GM23338 (cell line): ENCODE measurements around the gene LYST.

Experiments
- CREB1 ChIP-seq: fragments of 250-450 bp; sonication (Bioruptor Pico); IDR thresholded peaks from 2 replicates; pipeline ENCODE4 v1.5.0; 2020; ENCODE audit warnings: low read depth, mild to moderate bottlenecking, moderate library complexity
- EZH2 ChIP-seq: fragments of 200-600 bp; sonication (generic); IDR thresholded peaks from one replicate; pipeline ENCODE4 v1.8.0; 2017; ENCODE audit warnings: antibody characterized with exemption, mild to moderate bottlenecking, low read depth; ENCODE audit not compliant: unreplicated experiment
- JUNB ChIP-seq: IDR thresholded peaks from one replicate; pipeline ENCODE4 v1.6.1; 2016; ENCODE audit warnings: antibody characterized with exemption; ENCODE audit not compliant: unreplicated experiment
- POLR2AphosphoS5 ChIP-seq: IDR thresholded peaks from 2 replicates; pipeline ENCODE4 v1.6.1; 2016; ENCODE audit warnings: antibody characterized with exemption, low read depth
- TF ChIP-seq, protein P1 (sequence below), 2 experiments: fragments of 200-600 bp in 1 of 2; sonication (generic) in 1 of 2; conservative IDR thresholded peaks; 2 replicates each; pipeline versions ENCODE4 v1.5.1 to v1.6.1; 2016 to 2017; ENCODE audit warnings: antibody characterized with exemption in 2 of 2, low read depth in 2 of 2, mild to moderate bottlenecking in 2 of 2, moderate library complexity in 1 of 2
- TF ChIP-seq, protein P2 (sequence below): IDR thresholded peaks from one replicate; pipeline ENCODE4 v1.6.1; 2018; ENCODE audit warnings: antibody characterized with exemption; ENCODE audit not compliant: unreplicated experiment
- TF ChIP-seq, protein P3 (sequence below): IDR thresholded peaks from 2 replicates; pipeline ENCODE4 v1.6.1; 2016; ENCODE audit warnings: antibody characterized with exemption

DNA sequence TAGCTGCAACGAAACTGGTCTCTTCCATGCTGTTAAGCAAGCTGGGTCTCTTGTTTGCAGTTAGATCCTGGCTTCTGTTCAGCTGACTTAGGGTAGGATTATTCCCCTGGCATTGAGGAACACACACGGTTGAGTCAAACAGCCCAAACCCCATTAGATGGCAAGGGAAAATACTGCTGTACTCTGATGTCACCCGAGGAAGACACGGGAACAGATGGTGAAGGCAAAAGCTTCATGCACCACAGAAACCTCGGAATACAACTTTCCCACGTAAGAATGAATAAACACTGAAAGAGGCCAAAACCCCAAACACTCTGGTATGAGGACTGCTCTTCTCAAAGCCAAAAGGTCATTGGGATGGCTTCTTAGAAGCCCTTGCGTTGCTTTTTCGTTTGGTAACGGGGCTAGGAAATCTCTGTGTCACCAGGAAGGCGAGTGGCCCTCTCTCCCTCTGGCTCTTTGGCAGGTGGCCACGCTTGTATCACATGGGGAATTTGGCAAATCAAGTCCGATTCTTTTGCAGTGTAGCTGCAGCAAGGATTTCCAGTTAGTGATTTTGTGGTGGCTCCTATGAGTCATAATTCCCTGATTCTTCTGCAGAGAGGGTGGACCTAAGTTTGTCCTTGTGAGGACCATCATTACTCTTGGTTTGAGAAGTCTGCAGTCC is 16.7 kb upstream of the LYST start:
- TF ChIP-seq, protein P1, sequence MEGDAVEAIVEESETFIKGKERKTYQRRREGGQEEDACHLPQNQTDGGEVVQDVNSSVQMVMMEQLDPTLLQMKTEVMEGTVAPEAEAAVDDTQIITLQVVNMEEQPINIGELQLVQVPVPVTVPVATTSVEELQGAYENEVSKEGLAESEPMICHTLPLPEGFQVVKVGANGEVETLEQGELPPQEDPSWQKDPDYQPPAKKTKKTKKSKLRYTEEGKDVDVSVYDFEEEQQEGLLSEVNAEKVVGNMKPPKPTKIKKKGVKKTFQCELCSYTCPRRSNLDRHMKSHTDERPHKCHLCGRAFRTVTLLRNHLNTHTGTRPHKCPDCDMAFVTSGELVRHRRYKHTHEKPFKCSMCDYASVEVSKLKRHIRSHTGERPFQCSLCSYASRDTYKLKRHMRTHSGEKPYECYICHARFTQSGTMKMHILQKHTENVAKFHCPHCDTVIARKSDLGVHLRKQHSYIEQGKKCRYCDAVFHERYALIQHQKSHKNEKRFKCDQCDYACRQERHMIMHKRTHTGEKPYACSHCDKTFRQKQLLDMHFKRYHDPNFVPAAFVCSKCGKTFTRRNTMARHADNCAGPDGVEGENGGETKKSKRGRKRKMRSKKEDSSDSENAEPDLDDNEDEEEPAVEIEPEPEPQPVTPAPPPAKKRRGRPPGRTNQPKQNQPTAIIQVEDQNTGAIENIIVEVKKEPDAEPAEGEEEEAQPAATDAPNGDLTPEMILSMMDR (conservative IDR thresholded peaks at IDR 0.05; ENCODE audit: low read depth in 2 of 2), result no peak
- TF ChIP-seq, protein P2, sequence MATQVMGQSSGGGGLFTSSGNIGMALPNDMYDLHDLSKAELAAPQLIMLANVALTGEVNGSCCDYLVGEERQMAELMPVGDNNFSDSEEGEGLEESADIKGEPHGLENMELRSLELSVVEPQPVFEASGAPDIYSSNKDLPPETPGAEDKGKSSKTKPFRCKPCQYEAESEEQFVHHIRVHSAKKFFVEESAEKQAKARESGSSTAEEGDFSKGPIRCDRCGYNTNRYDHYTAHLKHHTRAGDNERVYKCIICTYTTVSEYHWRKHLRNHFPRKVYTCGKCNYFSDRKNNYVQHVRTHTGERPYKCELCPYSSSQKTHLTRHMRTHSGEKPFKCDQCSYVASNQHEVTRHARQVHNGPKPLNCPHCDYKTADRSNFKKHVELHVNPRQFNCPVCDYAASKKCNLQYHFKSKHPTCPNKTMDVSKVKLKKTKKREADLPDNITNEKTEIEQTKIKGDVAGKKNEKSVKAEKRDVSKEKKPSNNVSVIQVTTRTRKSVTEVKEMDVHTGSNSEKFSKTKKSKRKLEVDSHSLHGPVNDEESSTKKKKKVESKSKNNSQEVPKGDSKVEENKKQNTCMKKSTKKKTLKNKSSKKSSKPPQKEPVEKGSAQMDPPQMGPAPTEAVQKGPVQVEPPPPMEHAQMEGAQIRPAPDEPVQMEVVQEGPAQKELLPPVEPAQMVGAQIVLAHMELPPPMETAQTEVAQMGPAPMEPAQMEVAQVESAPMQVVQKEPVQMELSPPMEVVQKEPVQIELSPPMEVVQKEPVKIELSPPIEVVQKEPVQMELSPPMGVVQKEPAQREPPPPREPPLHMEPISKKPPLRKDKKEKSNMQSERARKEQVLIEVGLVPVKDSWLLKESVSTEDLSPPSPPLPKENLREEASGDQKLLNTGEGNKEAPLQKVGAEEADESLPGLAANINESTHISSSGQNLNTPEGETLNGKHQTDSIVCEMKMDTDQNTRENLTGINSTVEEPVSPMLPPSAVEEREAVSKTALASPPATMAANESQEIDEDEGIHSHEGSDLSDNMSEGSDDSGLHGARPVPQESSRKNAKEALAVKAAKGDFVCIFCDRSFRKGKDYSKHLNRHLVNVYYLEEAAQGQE, result no peak
- TF ChIP-seq EZH2, result no peak
- no peak for TF ChIP-seq CREB1 (CRISPR knock-in tag)
- no peak for TF ChIP-seq POLR2AphosphoS5
- TF ChIP-seq, protein P3, sequence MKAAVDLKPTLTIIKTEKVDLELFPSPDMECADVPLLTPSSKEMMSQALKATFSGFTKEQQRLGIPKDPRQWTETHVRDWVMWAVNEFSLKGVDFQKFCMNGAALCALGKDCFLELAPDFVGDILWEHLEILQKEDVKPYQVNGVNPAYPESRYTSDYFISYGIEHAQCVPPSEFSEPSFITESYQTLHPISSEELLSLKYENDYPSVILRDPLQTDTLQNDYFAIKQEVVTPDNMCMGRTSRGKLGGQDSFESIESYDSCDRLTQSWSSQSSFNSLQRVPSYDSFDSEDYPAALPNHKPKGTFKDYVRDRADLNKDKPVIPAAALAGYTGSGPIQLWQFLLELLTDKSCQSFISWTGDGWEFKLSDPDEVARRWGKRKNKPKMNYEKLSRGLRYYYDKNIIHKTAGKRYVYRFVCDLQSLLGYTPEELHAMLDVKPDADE, result no peak
- TF ChIP-seq JUNB, result no peak
